HCT116 (cell line): Measurements from ENCODE around the gene FADS6.

ENCODE experiments used
- EGR1 ChIP-seq: IDR thresholded peaks from 2 replicates; pipeline ENCODE4 v1.6.1; 2012; ENCODE audit warnings: low read depth
- EZH2 ChIP-seq: fragments of 200-600 bp; sonication (generic); IDR thresholded peaks from 2 replicates; pipeline ENCODE4 v1.6.1; 2017; ENCODE audit warnings: antibody characterized with exemption, mixed run types
- POLR2A ChIP-seq: IDR thresholded peaks from 2 replicates; pipeline ENCODE4 v1.7.0; 2011; ENCODE audit warnings: borderline replicate concordance; ENCODE audit not compliant: insufficient read depth, insufficient read length; ENCODE audit errors: extremely low read depth
- TF ChIP-seq, protein P1 (sequence below): IDR thresholded peaks from 2 replicates; pipeline ENCODE4 v1.6.1; 2012; ENCODE audit warnings: low read depth
- TF ChIP-seq, protein P2 (sequence below), 3 experiments: fragments of 200-600 bp in 1 of 3; sonication (generic) in 1 of 3; IDR thresholded peaks in 2 of 3; conservative IDR thresholded peaks in 1 of 3; 2 replicates each; pipeline ENCODE4 v1.5.1; 2012 to 2017; ENCODE audit warnings: low read depth in 2 of 3, low read length in 2 of 3, antibody characterized with exemption in 1 of 3, borderline replicate concordance in 1 of 3, control low read depth in 1 of 3, mild to moderate bottlenecking in 1 of 3, mixed read lengths in 1 of 3, mixed run types in 1 of 3, moderate library complexity in 1 of 3; ENCODE audit not compliant: insufficient read depth in 1 of 3

DNA sequence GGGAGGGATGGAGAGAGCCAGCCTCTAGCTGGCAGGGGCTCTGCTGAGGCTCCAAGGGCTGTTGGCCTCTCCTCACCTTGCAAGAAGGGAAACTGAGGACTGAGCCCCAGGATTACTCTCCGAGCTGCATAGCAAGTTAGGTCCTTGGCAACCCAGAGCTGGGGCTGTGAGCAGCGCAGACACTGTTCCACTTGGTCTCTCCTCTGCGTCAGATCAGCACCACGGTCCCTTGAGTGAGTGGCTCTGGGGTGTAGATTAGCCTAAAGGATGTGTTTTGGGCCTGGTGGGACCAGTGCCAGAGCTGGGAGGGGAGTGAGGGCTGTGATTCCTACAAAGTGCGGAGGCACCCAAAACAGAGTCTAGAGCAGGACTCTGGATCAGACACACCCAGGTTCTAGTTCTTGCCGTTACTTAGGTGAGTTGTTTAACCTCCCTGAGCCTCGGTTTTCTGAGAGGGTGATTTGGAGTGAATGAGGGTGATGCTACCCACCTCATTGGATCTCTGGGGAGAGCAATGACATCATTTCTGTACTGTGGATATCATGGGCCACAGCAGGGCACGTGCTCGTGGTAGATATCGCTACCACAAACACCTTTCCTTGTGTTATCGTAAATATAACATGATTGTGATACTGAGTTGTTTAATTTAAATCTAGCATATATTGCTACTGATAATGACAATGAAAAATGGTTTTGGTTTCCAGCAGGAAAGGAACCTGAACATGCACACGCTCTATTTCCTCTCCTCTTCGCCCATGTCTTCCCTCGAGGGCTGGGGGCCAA lies 8.1 kb upstream of the FADS6 start:
- TF ChIP-seq EGR1 (no peak), POLR2A (no peak), EZH2 (no peak)
- TF ChIP-seq, protein P1, sequence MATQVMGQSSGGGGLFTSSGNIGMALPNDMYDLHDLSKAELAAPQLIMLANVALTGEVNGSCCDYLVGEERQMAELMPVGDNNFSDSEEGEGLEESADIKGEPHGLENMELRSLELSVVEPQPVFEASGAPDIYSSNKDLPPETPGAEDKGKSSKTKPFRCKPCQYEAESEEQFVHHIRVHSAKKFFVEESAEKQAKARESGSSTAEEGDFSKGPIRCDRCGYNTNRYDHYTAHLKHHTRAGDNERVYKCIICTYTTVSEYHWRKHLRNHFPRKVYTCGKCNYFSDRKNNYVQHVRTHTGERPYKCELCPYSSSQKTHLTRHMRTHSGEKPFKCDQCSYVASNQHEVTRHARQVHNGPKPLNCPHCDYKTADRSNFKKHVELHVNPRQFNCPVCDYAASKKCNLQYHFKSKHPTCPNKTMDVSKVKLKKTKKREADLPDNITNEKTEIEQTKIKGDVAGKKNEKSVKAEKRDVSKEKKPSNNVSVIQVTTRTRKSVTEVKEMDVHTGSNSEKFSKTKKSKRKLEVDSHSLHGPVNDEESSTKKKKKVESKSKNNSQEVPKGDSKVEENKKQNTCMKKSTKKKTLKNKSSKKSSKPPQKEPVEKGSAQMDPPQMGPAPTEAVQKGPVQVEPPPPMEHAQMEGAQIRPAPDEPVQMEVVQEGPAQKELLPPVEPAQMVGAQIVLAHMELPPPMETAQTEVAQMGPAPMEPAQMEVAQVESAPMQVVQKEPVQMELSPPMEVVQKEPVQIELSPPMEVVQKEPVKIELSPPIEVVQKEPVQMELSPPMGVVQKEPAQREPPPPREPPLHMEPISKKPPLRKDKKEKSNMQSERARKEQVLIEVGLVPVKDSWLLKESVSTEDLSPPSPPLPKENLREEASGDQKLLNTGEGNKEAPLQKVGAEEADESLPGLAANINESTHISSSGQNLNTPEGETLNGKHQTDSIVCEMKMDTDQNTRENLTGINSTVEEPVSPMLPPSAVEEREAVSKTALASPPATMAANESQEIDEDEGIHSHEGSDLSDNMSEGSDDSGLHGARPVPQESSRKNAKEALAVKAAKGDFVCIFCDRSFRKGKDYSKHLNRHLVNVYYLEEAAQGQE = no peak
- TF ChIP-seq, protein P2, sequence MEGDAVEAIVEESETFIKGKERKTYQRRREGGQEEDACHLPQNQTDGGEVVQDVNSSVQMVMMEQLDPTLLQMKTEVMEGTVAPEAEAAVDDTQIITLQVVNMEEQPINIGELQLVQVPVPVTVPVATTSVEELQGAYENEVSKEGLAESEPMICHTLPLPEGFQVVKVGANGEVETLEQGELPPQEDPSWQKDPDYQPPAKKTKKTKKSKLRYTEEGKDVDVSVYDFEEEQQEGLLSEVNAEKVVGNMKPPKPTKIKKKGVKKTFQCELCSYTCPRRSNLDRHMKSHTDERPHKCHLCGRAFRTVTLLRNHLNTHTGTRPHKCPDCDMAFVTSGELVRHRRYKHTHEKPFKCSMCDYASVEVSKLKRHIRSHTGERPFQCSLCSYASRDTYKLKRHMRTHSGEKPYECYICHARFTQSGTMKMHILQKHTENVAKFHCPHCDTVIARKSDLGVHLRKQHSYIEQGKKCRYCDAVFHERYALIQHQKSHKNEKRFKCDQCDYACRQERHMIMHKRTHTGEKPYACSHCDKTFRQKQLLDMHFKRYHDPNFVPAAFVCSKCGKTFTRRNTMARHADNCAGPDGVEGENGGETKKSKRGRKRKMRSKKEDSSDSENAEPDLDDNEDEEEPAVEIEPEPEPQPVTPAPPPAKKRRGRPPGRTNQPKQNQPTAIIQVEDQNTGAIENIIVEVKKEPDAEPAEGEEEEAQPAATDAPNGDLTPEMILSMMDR (IDR thresholded peaks at IDR 0.05 in 2 of 3, conservative IDR thresholded peaks at IDR 0.05 in 1 of 3; ENCODE audit: borderline replicate concordance in 1 of 3, insufficient read depth in 1 of 3, low read depth in 2 of 3, low read length in 2 of 3) = no peak
